Mesenchymal stem cell (in vitro differentiated cells and primary cell): Measurements from ENCODE around the gene BRAT1.
A peak's percentile ranks its signal among the peaks of the same experiment; 100 is the strongest.

Experiments
- DNase-seq: peaks from one replicate; pipeline ENCODE4 v3.0.0-alpha.2; 2013
- H2AFZ ChIP-seq: one replicate; pipeline ENCODE4 v1.6.1; 2013; ENCODE audit warnings: low read depth, mild to moderate bottlenecking, control low read depth, inconsistent platforms, low read length, moderate library complexity
- H2AK5ac ChIP-seq: 2 replicates; pipeline ENCODE4 v1.6.1; 2013; ENCODE audit warnings: low read length, moderate library complexity, mild to moderate bottlenecking, inconsistent platforms; ENCODE audit not compliant: severe bottlenecking
- H2BK120ac ChIP-seq: one replicate; pipeline ENCODE4 v1.6.1; 2013; ENCODE audit warnings: low read depth, mild to moderate bottlenecking, inconsistent platforms, low read length, moderate library complexity
- H2BK12ac ChIP-seq, 2 experiments: one replicate each; pipeline ENCODE4 v1.6.1; 2013; ENCODE audit warnings: inconsistent platforms in 2 of 2, low read length in 2 of 2, mild to moderate bottlenecking in 2 of 2, moderate library complexity in 2 of 2, control low read depth in 1 of 2
- H2BK15ac ChIP-seq: one replicate; pipeline ENCODE4 v1.6.1; 2013; ENCODE audit warnings: mild to moderate bottlenecking, low read depth, inconsistent platforms; ENCODE audit not compliant: poor library complexity, severe bottlenecking
- H2BK5ac ChIP-seq: 2 replicates; pipeline ENCODE4 v1.6.1; 2013; ENCODE audit warnings: low read depth, mild to moderate bottlenecking, low read length, control low read depth, inconsistent platforms; ENCODE audit not compliant: poor library complexity, severe bottlenecking
- H3K14ac ChIP-seq, 2 experiments: one replicate each; pipeline ENCODE4 v1.6.1; 2013; ENCODE audit warnings: inconsistent platforms in 2 of 2, low read length in 2 of 2, control low read depth in 1 of 2, mild to moderate bottlenecking in 1 of 2, moderate library complexity in 1 of 2
- H3K18ac ChIP-seq, 2 experiments: one replicate each; pipeline ENCODE4 v1.6.1; 2013; ENCODE audit warnings: inconsistent platforms in 2 of 2, low read length in 2 of 2, control low read depth in 1 of 2, low read depth in 1 of 2, mild to moderate bottlenecking in 1 of 2
- H3K23ac ChIP-seq, 2 experiments: one replicate each; pipeline ENCODE4 v1.6.1; 2013; ENCODE audit warnings: inconsistent platforms in 2 of 2, low read length in 2 of 2, mild to moderate bottlenecking in 2 of 2, moderate library complexity in 2 of 2, control low read depth in 1 of 2
- H3K27ac ChIP-seq: 2 replicates; pipeline ENCODE4 v1.5.1; 2013; ENCODE audit warnings: mild to moderate bottlenecking, moderate library complexity, low read length, control low read depth, inconsistent platforms; ENCODE audit not compliant: poor library complexity, severe bottlenecking
- H3K27me3 ChIP-seq, 2 experiments: 2 replicates each; pipeline versions ENCODE4 v1.6.1 to v1.7.0; 2013; ENCODE audit warnings: low read length in 2 of 2, mild to moderate bottlenecking in 2 of 2, moderate library complexity in 2 of 2, control low read depth in 1 of 2, inconsistent platforms in 1 of 2; ENCODE audit not compliant: control insufficient read depth in 1 of 2, insufficient read depth in 1 of 2
- H3K36me3 ChIP-seq, 2 experiments: 2 replicates each; pipeline versions ENCODE4 v1.6.1 to v1.7.0; 2013; ENCODE audit warnings: low read length in 2 of 2, control low read depth in 1 of 2, inconsistent platforms in 1 of 2, low read depth in 1 of 2, mild to moderate bottlenecking in 1 of 2; ENCODE audit not compliant: insufficient read depth in 2 of 2, control insufficient read depth in 1 of 2
- H3K4ac ChIP-seq, 2 experiments: one replicate each; pipeline ENCODE4 v1.6.1; 2013; ENCODE audit warnings: inconsistent platforms in 2 of 2, low read length in 2 of 2, mild to moderate bottlenecking in 2 of 2, moderate library complexity in 2 of 2, control low read depth in 1 of 2, low read depth in 1 of 2
- H3K4me1 ChIP-seq: 2 replicates; pipeline ENCODE4 v1.6.1; 2013; ENCODE audit warnings: low read depth, low read length, control low read depth; ENCODE audit not compliant: control insufficient read depth, insufficient read depth
- H3K4me2 ChIP-seq: 2 replicates; pipeline ENCODE4 v1.6.1; 2013; ENCODE audit warnings: low read length, mild to moderate bottlenecking, inconsistent platforms; ENCODE audit not compliant: poor library complexity, severe bottlenecking
- H3K4me3 ChIP-seq, 2 experiments: 2 replicates each; pipeline versions ENCODE4 v1.5.1 to v1.7.0; 2013; ENCODE audit warnings: low read length in 2 of 2, mild to moderate bottlenecking in 2 of 2, control low read depth in 1 of 2, low read depth in 1 of 2; ENCODE audit not compliant: insufficient read depth in 1 of 2
- H3K79me1 ChIP-seq: replicated peaks from 2 replicates; pipeline ENCODE4 v1.6.1; 2013; ENCODE audit warnings: mild to moderate bottlenecking, control low read depth, low read length, inconsistent platforms; ENCODE audit not compliant: poor library complexity, severe bottlenecking
- H3K9ac ChIP-seq: 2 replicates; pipeline ENCODE4 v1.7.0; 2013; ENCODE audit warnings: mild to moderate bottlenecking, low read length, moderate library complexity
- H3K9me3 ChIP-seq: 2 replicates; pipeline ENCODE4 v1.7.0; 2013; ENCODE audit warnings: mild to moderate bottlenecking, low read length; ENCODE audit not compliant: control insufficient read depth
- H4K8ac ChIP-seq: one replicate; pipeline ENCODE4 v1.6.1; 2013; ENCODE audit warnings: inconsistent platforms, mild to moderate bottlenecking, low read length, moderate library complexity
- H4K91ac ChIP-seq: one replicate; pipeline ENCODE4 v1.6.1; 2013; ENCODE audit warnings: mild to moderate bottlenecking, low read length, inconsistent platforms
- WGBS: methylation state at CpG from one replicate; pipeline ENCODE4 v1.1.7; 2013; ENCODE audit warnings: mixed read lengths; 5-methylcytosine and 5-hydroxymethylcytosine counted together

BRAT1 gene

DNA sequence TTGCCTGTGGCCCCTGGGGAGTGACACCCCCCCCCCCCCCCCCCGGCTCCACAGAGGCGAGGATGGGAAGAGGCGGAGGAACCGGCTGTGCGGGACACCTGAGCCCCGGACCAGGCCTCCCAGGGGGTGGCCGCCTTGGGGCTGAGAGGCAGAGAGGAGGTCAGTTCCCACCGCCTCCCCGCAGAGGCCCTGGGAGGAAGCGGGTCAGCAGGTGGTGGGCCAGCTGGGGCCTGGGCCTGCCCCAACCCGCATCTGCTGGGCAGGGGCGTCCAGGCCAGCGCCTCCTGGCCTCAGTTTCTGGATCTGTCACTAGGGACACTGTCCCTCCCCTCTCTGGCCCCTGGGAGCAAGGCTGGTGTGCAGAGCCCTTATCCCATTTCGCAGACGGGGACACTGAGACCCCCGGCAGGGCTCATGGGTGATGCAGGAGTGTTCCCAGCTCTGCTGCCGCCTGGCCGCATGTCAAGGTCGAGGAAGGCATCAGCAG lies 50.4 kb downstream of the BRAT1 start:
- H3K36me3 ChIP-seq = no peaks in the 10 kb centered on the region
- 74% methylated on average over 15 of the region's 19 CpGs for WGBS
- H3K23ac ChIP-seq = no peak overlapping the region
- H2AFZ ChIP-seq = no peak overlapping the region
- H2BK15ac ChIP-seq = no peak overlapping the region
- no peaks in the 10 kb centered on the region for H3K79me1 ChIP-seq
- H3K9me3 ChIP-seq = no peaks in the 10 kb centered on the region
- no peak overlapping the region for H4K91ac ChIP-seq
- no peak overlapping the region for H2BK120ac ChIP-seq
- no peak overlapping the region for H4K8ac ChIP-seq
- no peak overlapping the region for H3K27ac ChIP-seq
- peaks cover 0 to 42% of the 10 kb centered on the region in 2 experiments for H3K27me3 ChIP-seq
- no peak overlapping the region for H3K14ac ChIP-seq
- no peak overlapping the region for H3K4me2 ChIP-seq
- no peak overlapping the region for H3K4me3 ChIP-seq
- no peak overlapping the region for H2BK5ac ChIP-seq
- no peak overlapping the region for H3K9ac ChIP-seq
- H3K4me1 ChIP-seq = peaks cover 46% of the 10 kb centered on the region
- DNase-seq = no peak
- H3K4ac ChIP-seq = no peak overlapping the region
- peak overlapping the region; percentile 21 for H2AK5ac ChIP-seq
- no peak overlapping the region for H2BK12ac ChIP-seq
- no peak overlapping the region for H3K18ac ChIP-seq

DNA sequence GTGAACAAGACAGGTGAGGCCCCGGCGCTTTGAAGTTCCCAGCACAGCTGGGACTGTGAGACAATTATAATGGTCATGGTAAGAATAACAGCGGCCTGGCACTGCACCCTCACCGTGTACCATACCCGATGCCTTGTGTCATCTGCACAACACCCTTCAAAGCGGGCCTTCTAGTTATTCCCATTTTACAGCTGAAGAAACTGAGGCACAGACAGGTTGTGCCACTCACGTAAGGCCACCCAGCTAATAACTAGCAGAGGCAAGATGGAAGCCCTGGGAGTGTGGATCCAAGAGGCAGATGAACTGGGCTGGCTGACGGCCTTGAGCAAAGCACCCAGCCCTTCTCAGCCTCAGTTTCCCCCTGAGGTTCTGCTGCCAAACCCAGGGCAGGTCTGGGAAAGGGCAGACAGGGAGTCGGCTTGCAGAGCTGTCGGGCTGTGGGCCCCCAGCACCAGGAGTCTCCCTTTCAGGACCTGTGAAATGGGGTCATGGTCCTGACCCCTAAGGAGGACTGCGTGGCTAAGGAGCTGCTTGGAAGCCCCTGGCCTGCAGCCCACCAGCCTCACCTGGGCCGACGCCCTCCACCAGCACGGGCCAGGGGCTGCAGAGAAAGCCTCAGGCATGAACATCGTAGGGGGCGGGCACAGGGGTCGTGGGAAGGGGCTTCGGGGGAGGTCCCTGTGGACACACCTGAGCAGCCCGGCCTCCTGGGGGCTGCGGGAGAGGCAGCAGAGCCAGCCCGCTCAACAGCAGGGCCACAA lies 51.0 kb downstream of the BRAT1 start:
- H3K14ac ChIP-seq = no peak overlapping the region
- peaks cover 40% of the 10 kb centered on the region for H3K4me1 ChIP-seq
- H3K4me2 ChIP-seq = no peak overlapping the region
- no peak for DNase-seq
- no peak overlapping the region for H2AK5ac ChIP-seq
- no peak overlapping the region for H3K18ac ChIP-seq
- H3K4me3 ChIP-seq = no peak overlapping the region
- whole genome bisulfite sequencing = 78% methylated on average over 21 of the region's 21 CpGs
- H4K8ac ChIP-seq = no peak overlapping the region
- no peak overlapping the region for H4K91ac ChIP-seq
- no peak overlapping the region for H2BK120ac ChIP-seq
- no peak overlapping the region for H3K4ac ChIP-seq
- H3K9me3 ChIP-seq = no peaks in the 10 kb centered on the region
- H2BK5ac ChIP-seq = no peak overlapping the region
- H2BK15ac ChIP-seq = no peak overlapping the region
- no peak overlapping the region for H3K9ac ChIP-seq
- H2AFZ ChIP-seq = no peak overlapping the region
- no peaks in the 10 kb centered on the region for H3K36me3 ChIP-seq
- no peaks in the 10 kb centered on the region for H3K79me1 ChIP-seq
- no peak overlapping the region for H3K23ac ChIP-seq
- H3K27ac ChIP-seq = no peak overlapping the region
- peaks cover 0 to 42% of the 10 kb centered on the region in 2 experiments for H3K27me3 ChIP-seq
- no peak overlapping the region for H2BK12ac ChIP-seq

DNA sequence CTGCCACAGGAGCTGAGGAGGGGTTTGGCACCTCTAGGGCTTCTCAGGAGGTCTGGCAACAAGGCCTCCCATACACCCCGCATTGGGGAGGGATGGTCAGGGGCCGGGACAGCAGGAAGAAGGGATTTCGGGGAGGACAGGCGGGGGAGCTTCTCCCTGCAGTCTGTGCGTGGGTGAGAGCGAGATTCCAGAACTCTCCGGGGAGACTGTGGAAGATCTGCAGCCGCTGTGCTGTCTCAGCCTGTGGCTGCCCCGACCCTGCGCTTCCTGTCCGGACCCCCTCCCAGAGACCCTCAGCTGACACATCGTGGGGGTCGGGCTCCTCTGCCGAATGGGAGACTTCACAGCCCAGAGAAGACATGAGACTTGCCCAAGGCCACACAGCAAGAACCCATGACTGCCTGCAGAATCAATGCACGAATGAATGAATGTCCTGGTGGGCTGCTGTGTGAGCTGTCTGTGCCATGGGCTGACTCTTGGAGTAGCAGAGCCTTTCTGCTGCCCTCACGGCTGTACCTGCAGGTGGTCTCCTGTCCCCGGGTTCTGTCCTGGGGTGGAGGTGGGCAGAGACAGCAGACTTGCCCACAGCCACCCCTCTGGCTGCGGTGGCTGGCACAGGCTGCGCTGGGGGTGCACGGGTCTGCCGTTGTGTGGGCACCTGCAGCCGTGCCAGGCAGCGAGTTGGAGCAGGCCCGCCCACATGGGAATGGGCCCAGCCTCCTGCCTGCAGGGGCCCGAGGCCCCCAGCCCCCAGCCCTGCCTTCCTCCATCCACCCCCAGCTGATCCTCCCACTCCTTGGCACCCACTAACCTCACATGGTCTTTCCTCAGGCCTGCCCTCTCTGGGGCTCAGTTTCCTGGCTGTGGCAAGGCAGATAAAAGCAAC lies 52.0 kb downstream of the BRAT1 start:
- no peaks in the 10 kb centered on the region for H3K79me1 ChIP-seq
- peak overlapping the region in 1 of 2 experiments; percentile 34 for H3K18ac ChIP-seq
- H2BK120ac ChIP-seq = no peak overlapping the region

DNA sequence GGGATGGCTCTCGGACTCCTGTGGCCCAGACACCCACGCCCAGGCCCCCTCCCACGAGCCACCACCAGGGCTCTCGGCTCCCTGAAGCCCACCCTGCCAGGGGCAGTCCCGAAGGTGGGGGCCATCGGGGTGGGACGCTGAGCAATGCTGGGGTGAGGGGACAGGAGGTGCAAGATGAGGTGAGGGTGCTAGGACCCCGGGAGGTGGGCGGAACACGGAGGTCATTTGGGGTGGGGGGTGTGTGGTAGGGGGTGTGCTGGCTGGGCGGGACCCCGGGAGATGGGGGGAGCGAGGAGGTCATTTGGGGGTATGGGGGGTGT lies 52.7 kb downstream of the BRAT1 start:
- WGBS = 89% methylated on average over 13 of the region's 13 CpGs
- H2BK12ac ChIP-seq = peak overlapping the region in 1 of 2 experiments; percentile 24
- H2BK15ac ChIP-seq = no peak overlapping the region
- H3K27ac ChIP-seq = no peak overlapping the region
- H3K4me3 ChIP-seq = no peak overlapping the region
- no peak overlapping the region for H3K4ac ChIP-seq
- H3K18ac ChIP-seq = no peak overlapping the region
- no peaks in the 10 kb centered on the region for H3K9me3 ChIP-seq
- no peaks in the 10 kb centered on the region for H3K79me1 ChIP-seq
- peaks cover 34% of the 10 kb centered on the region for H3K4me1 ChIP-seq
- H2BK5ac ChIP-seq = no peak overlapping the region
- peaks cover 0 to 40% of the 10 kb centered on the region in 2 experiments for H3K27me3 ChIP-seq
- H3K23ac ChIP-seq = no peak overlapping the region
- no peak overlapping the region for H4K91ac ChIP-seq
- DNase-seq = no peak
- H3K4me2 ChIP-seq = no peak overlapping the region
- H3K14ac ChIP-seq = no peak overlapping the region
- no peaks in the 10 kb centered on the region for H3K36me3 ChIP-seq
- no peak overlapping the region for H2BK120ac ChIP-seq
- H3K9ac ChIP-seq = no peak overlapping the region
- no peak overlapping the region for H2AFZ ChIP-seq
- H2AK5ac ChIP-seq = no peak overlapping the region
- no peak overlapping the region for H4K8ac ChIP-seq

More for the DNA sequence above, 52.0 kb downstream of the BRAT1 start:
- Histone ChIP-seq H3K14ac (no peak overlapping the region), H3K4me1 (peaks cover 35% of the 10 kb centered on the region), H3K4ac (no peak overlapping the region), H2BK5ac (no peak overlapping the region), H2BK15ac (no peak overlapping the region), H2AK5ac (no peak overlapping the region), H4K8ac (no peak overlapping the region), H3K9ac (no peak overlapping the region), H3K4me3 (no peak overlapping the region), H2BK12ac (no peak overlapping the region), H3K4me2 (no peak overlapping the region), H3K27ac (no peak overlapping the region), H3K36me3 (no peaks in the 10 kb centered on the region), H2AFZ (no peak overlapping the region), H3K27me3 (peaks cover 0 to 42% of the 10 kb centered on the region in 2 experiments), H3K9me3 (no peaks in the 10 kb centered on the region), H3K23ac (no peak overlapping the region), H4K91ac (no peak overlapping the region)
- WGBS = 76% methylated on average over 24 of the region's 25 CpGs
- DNase-seq = no peak
